GM23338 (cell line): Measurements from ENCODE around the gene GLI3. TPM values are rescaled to one million over a fixed set of nuclear protein-coding genes. Genes with fewer than 3 reads are reported as not detected.
A peak's percentile ranks its signal among the peaks of the same experiment; 100 is the strongest.

Experiments
- ATAC-seq: fragments of 200-7000 bp; cut with Tn5 transposase; 3 replicates; pipeline ENCODE4 v1.9.1; 2020
- DNase-seq: peaks from one replicate; pipeline ENCODE4 v3.0.0-alpha.2; 2015; ENCODE audit warnings: low spot score
- H2AFZ ChIP-seq: fragments of 200-600 bp; sonication (generic); 2 replicates; pipeline ENCODE4 v1.8.0; 2016; ENCODE audit warnings: antibody characterized with exemption, mild to moderate bottlenecking, moderate library complexity
- H3F3A ChIP-seq: fragments of 200-600 bp; sonication (generic); replicated peaks from 2 replicates; pipeline ENCODE4 v1.8.0; 2017; ENCODE audit warnings: antibody characterized with exemption, mixed run types, low read depth
- H3K27ac ChIP-seq: fragments of 200-600 bp; sonication (generic); 2 replicates; pipeline ENCODE4 v1.6.1; 2016; ENCODE audit warnings: low read depth
- H3K27me3 ChIP-seq: fragments of 200-600 bp; sonication (generic); 2 replicates; pipeline ENCODE4 v1.8.0; 2016; ENCODE audit warnings: mild to moderate bottlenecking, mixed run types, moderate library complexity; ENCODE audit not compliant: insufficient read depth
- H3K36me3 ChIP-seq: fragments of 200-600 bp; sonication (generic); 2 replicates; pipeline ENCODE4 v1.8.0; 2016; ENCODE audit warnings: mild to moderate bottlenecking; ENCODE audit not compliant: insufficient read depth
- H3K4me1 ChIP-seq: fragments of 200-600 bp; sonication (generic); 2 replicates; pipeline ENCODE4 v1.8.0; 2016; ENCODE audit warnings: mild to moderate bottlenecking, moderate library complexity; ENCODE audit not compliant: insufficient read depth
- H3K4me2 ChIP-seq: fragments of 200-600 bp; sonication (generic); 2 replicates; pipeline ENCODE4 v1.7.1; 2017; ENCODE audit warnings: mixed run types
- H3K4me3 ChIP-seq: fragments of 200-600 bp; sonication (generic); 2 replicates; pipeline ENCODE4 v1.6.1; 2016; ENCODE audit warnings: mixed run types
- H3K79me2 ChIP-seq: fragments of 200-600 bp; sonication (generic); replicated peaks from 2 replicates; pipeline ENCODE4 v1.8.0; 2017; ENCODE audit warnings: mild to moderate bottlenecking; ENCODE audit not compliant: insufficient read depth
- H3K9me2 ChIP-seq: fragments of 200-600 bp; sonication (generic); 2 replicates; pipeline ENCODE4 v1.8.0; 2017; ENCODE audit not compliant: insufficient read depth
- H4K20me1 ChIP-seq: fragments of 200-600 bp; sonication (generic); replicated peaks from 2 replicates; pipeline ENCODE4 v1.8.0; 2017; ENCODE audit warnings: mild to moderate bottlenecking; ENCODE audit not compliant: insufficient read depth
- H3K27ac Mint-ChIP-seq: 2 replicates; pipeline ENCODE4 v1.8.0; 2020; ENCODE audit warnings: inconsistent platforms, mild to moderate bottlenecking, moderate library complexity, mixed read lengths
- H3K27me3 Mint-ChIP-seq: 3 replicates; pipeline ENCODE4 v1.8.0; 2022; ENCODE audit warnings: low read depth, mild to moderate bottlenecking, moderate library complexity, mixed read lengths, inconsistent platforms; ENCODE audit not compliant: insufficient read depth, poor library complexity
- H3K36me3 Mint-ChIP-seq: 3 replicates; pipeline ENCODE4 v1.8.0; 2021; ENCODE audit warnings: low read depth, mild to moderate bottlenecking, inconsistent platforms, moderate library complexity, mixed read lengths
- H3K4me1 Mint-ChIP-seq: 3 replicates; pipeline ENCODE4 v1.8.0; 2020; ENCODE audit warnings: mild to moderate bottlenecking, inconsistent platforms, mixed read lengths
- H3K4me3 Mint-ChIP-seq: 3 replicates; pipeline ENCODE4 v1.8.0; 2021; ENCODE audit warnings: moderate library complexity, mild to moderate bottlenecking, inconsistent platforms, mixed read lengths
- H3K9me3 Mint-ChIP-seq: 3 replicates; pipeline ENCODE4 v1.8.0; 2020; ENCODE audit warnings: moderate library complexity, mild to moderate bottlenecking, inconsistent platforms, mixed read lengths
- CREB1 ChIP-seq: fragments of 250-450 bp; sonication (Bioruptor Pico); IDR thresholded peaks from 2 replicates; pipeline ENCODE4 v1.5.0; 2020; ENCODE audit warnings: low read depth, mild to moderate bottlenecking, moderate library complexity
- CTCF ChIP-seq, 2 experiments: fragments of 200-600 bp in 1 of 2; sonication (generic) in 1 of 2; conservative IDR thresholded peaks; 2 replicates each; pipeline versions ENCODE4 v1.5.1 to v1.6.1; 2016 to 2017; ENCODE audit warnings: antibody characterized with exemption in 2 of 2, low read depth in 2 of 2, mild to moderate bottlenecking in 2 of 2, moderate library complexity in 1 of 2
- ETS1 ChIP-seq: IDR thresholded peaks from 2 replicates; pipeline ENCODE4 v1.6.1; 2016; ENCODE audit warnings: antibody characterized with exemption
- EZH2 ChIP-seq: fragments of 200-600 bp; sonication (generic); IDR thresholded peaks from one replicate; pipeline ENCODE4 v1.8.0; 2017; ENCODE audit warnings: antibody characterized with exemption, mild to moderate bottlenecking, low read depth; ENCODE audit not compliant: unreplicated experiment
- EZH2phosphoT487 ChIP-seq: fragments of 200-600 bp; sonication (generic); IDR thresholded peaks from one replicate; pipeline ENCODE4 v1.8.1; 2018; ENCODE audit warnings: antibody characterized with exemption; ENCODE audit not compliant: unreplicated experiment
- JUNB ChIP-seq: IDR thresholded peaks from one replicate; pipeline ENCODE4 v1.6.1; 2016; ENCODE audit warnings: antibody characterized with exemption; ENCODE audit not compliant: unreplicated experiment
- NANOG ChIP-seq: IDR thresholded peaks from 2 replicates; pipeline ENCODE4 v1.6.1; 2016; ENCODE audit warnings: antibody characterized with exemption, borderline replicate concordance
- REST ChIP-seq: IDR thresholded peaks from one replicate; pipeline ENCODE4 v1.6.1; 2018; ENCODE audit warnings: antibody characterized with exemption; ENCODE audit not compliant: unreplicated experiment
- STAT1 ChIP-seq: IDR thresholded peaks from one replicate; pipeline ENCODE4 v1.6.1; 2016; ENCODE audit warnings: antibody characterized with exemption; ENCODE audit not compliant: unreplicated experiment
- ZNF114 ChIP-seq: fragments of 250-450 bp; sonication (Bioruptor Pico); IDR thresholded peaks from 2 replicates; pipeline ENCODE4 v1.5.0; 2020; ENCODE audit warnings: mild to moderate bottlenecking, moderate library complexity
- ZNF331 ChIP-seq: fragments of 250-450 bp; sonication (Bioruptor Pico); IDR thresholded peaks from 2 replicates; pipeline ENCODE4 v1.5.0; 2020; ENCODE audit warnings: low read depth, mild to moderate bottlenecking, moderate library complexity
- polyA plus RNA-seq: library from polyadenylated mRNA; unstranded; fragments of >200 nt; fragmentation: Nextera tagmentation; extraction: Ambion mirVana; gene quantifications from 2 replicates; pipeline ENCODE4 v1.2.1, GENCODE V29; 2016
- total RNA-seq: library from RNA; depleted of rRNA; stranded (reverse); fragments of >200 nt; shearing (Covaris generic); gene quantifications from 2 replicates; pipeline ENCODE4 v1.2.3, GENCODE V29; 2014

The GLI3 gene
- total and polyA plus RNA-seq, 2 experiments from 2014 or later = 16.1 to 17.9 TPM

- peak overlapping the region; percentile 91 for H3K27ac Mint-ChIP-seq
- TF ChIP-seq EZH2 = no peak
- TF ChIP-seq ZNF114 = no peak
- no peak for TF ChIP-seq ETS1
- TF ChIP-seq EZH2phosphoT487 = no peak
- no peak for TF ChIP-seq STAT1
- no peak for TF ChIP-seq REST
- no peaks in the 10 kb centered on the region for H4K20me1 ChIP-seq
Observed at GRCh38 chr7:42211938-42212337, 25.1 kb downstream of the GLI3 start.

GRCh38 chr7:42210779-42211178, 26.2 kb downstream of the GLI3 start:
- peaks cover 45% of the 10 kb centered on the region for H3K4me1 ChIP-seq
- peaks cover 22% of the 10 kb centered on the region for H3K79me2 ChIP-seq
- H3K27ac ChIP-seq = no peak overlapping the region
- no peaks in the 10 kb centered on the region for H3K9me2 ChIP-seq
- peaks cover 56% of the 10 kb centered on the region for H3K4me1 Mint-ChIP-seq
- peaks cover 2% of the 10 kb centered on the region for H3K27me3 Mint-ChIP-seq
- DNase-seq (no peak), ATAC-seq (no peak)
- no peaks in the 10 kb centered on the region for H3K9me3 Mint-ChIP-seq
- no peak overlapping the region for H3K4me3 Mint-ChIP-seq
- no peaks in the 10 kb centered on the region for H3K36me3 Mint-ChIP-seq
- no peak overlapping the region for H2AFZ ChIP-seq
- no peaks in the 10 kb centered on the region for H4K20me1 ChIP-seq
- H3K36me3 ChIP-seq = no peaks in the 10 kb centered on the region
- peak overlapping the region; percentile 91 for H3K27ac Mint-ChIP-seq
- 0 out of 2 replicates have a peak overlapping the region, but pooled peaks have one; percentile 4 for H3K4me2 ChIP-seq
- H3F3A ChIP-seq = no peaks in the 10 kb centered on the region
- no peak overlapping the region for H3K4me3 ChIP-seq
- no peaks in the 10 kb centered on the region for H3K27me3 ChIP-seq
- no peak for TF ChIP-seq JUNB
- TF ChIP-seq EZH2phosphoT487 = no peak
- TF ChIP-seq CTCF (conservative IDR thresholded peaks at IDR 0.05; ENCODE audit: low read depth in 2 of 2) = no peak
- no peak for TF ChIP-seq ZNF331 (CRISPR knock-in tag)
- no peak for TF ChIP-seq CREB1 (CRISPR knock-in tag)
- TF ChIP-seq REST = no peak
- TF ChIP-seq NANOG = no peak

More at GRCh38 chr7:42211938-42212337, 25.1 kb downstream of the GLI3 start:
- Histone ChIP-seq H2AFZ (no peak overlapping the region), H3K4me1 (peaks cover 45% of the 10 kb centered on the region), H3K4me3 (no peak overlapping the region), H3K79me2 (peaks cover 19% of the 10 kb centered on the region), H3K9me2 (no peaks in the 10 kb centered on the region), H3K27ac (peak overlapping the region; percentile 11; the same call in 1 of the 2 replicates), H3K36me3 (no peaks in the 10 kb centered on the region), H3F3A (no peaks in the 10 kb centered on the region), H3K27me3 (no peaks in the 10 kb centered on the region), H3K4me2 (peak overlapping the region; percentile 25)
- ATAC-seq (no peak), DNase-seq (no peak)
- peaks cover 2% of the 10 kb centered on the region for H3K27me3 Mint-ChIP-seq
- no peak overlapping the region for H3K4me3 Mint-ChIP-seq
- no peaks in the 10 kb centered on the region for H3K9me3 Mint-ChIP-seq
- H3K4me1 Mint-ChIP-seq = peaks cover 63% of the 10 kb centered on the region
- H3K36me3 Mint-ChIP-seq = no peaks in the 10 kb centered on the region
